GM18508 (cell line): ENCODE measurements around the gene KCNMB1.

Experiments
- ATAC-seq: cut with Tn5 transposase; IDR thresholded peaks from one replicate; pipeline ENCODE4 v1.9.1; 2021; ENCODE audit warnings: moderate number of reproducible peaks; ENCODE audit not compliant: insufficient read depth, unreplicated experiment

Gene KCNMB1

DNA sequence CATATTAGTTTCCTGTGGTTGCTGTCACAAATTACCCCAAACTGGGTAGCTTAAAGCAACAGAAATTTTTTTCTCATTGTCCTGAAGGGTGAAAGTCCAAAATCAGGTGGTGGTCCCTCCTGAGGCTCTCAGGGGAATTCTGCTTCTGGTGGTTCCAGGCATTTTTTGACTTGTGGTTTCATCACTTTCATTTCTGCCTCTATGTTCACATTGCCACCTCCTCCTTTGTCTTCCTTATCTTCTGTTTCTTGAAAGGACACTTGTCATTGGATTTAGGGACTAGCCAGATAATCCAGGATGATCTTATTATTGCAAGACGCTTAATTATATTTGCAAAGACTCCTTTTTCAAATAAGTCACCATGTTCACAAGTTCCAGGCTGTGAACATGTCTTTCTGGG, 43.2 kb downstream of the KCNMB1 start:
- ATAC-seq: no peak

DNA sequence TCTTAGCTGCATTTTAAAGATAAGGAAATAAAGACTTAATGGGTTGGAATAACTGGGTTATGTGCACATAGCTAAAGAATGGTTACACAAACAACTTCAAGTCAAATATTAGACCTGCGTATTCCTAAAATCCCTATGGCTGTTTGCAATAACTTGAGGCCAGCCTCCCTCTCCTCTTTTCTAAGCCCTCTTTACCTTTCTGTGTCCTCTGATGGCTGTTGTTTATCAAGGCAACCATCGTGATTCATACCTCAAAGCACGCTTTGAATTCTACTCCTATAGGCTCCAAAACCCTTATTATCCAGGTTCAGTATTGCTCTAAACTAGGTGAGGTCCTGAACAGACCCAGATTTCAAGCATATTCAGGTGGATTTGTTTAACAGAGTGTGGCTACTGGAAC, 46.0 kb downstream of the KCNMB1 start:
- no peak for ATAC-seq

DNA sequence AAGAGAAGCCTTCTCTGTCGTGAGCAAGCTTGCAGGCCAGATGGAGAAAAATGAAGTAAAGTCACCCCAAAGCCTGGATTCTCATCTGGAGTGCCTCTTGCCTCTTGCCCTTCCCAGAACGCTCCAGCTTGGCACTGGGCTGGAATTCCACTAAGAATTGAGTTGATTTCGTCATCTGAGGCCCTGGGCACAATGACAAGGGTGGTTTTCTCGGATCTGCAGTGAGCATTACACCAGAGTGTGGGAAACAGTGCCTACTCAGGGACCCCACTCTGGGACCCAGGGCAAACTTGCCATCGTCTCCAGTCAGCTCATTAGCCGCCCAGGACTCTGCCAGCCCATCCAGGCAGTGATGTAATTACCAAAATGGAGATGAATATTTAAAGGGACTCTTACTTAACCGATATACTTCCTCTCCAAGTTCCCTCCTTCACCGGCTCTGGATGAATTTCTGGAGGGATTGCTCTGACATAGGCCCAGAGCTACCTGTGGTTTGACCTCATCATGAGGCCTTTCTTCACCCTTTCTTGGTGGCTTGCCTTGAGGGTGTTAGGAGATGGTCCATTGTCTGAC, 46.9 kb downstream of the KCNMB1 start:
- no peak for ATAC-seq

DNA sequence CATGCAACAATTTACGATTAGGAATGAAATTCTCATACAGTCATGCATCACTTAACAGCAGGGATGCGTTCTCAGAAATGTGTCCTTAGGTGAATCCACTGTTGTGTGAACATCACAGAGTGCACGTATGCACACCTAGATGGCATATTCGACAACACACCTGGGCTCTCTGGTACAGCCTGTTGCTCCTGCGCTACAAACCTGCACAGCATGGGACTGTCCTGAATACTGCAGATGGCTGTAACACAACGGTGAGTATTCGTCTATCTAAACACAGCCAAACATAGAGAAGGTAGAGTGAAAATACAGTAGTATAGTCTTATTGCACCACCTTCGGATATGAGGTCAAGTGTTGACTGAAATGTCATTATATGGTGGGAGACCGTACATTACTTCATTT, 47.6 kb downstream of the KCNMB1 start:
- ATAC-seq: no peak

DNA sequence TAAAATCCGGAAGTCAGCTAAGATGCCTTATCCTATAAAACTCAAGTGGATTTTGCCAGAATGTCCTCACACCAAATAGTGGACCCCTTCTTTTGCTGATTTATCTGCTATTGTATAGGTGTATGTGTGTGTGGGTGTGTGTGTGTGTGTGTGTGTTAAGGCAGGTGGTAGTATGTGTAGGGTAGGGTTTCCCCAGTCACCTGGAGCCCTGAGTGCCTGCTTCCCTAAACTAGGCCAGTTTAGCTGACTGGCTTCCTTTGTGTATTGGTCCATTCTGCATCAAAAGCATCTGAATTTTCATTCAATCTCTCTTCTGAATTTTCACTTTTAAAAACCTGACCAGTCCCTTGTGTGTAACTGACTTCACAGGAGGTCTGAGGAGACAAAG, 49.4 kb downstream of the KCNMB1 start:
- no peak for ATAC-seq

DNA sequence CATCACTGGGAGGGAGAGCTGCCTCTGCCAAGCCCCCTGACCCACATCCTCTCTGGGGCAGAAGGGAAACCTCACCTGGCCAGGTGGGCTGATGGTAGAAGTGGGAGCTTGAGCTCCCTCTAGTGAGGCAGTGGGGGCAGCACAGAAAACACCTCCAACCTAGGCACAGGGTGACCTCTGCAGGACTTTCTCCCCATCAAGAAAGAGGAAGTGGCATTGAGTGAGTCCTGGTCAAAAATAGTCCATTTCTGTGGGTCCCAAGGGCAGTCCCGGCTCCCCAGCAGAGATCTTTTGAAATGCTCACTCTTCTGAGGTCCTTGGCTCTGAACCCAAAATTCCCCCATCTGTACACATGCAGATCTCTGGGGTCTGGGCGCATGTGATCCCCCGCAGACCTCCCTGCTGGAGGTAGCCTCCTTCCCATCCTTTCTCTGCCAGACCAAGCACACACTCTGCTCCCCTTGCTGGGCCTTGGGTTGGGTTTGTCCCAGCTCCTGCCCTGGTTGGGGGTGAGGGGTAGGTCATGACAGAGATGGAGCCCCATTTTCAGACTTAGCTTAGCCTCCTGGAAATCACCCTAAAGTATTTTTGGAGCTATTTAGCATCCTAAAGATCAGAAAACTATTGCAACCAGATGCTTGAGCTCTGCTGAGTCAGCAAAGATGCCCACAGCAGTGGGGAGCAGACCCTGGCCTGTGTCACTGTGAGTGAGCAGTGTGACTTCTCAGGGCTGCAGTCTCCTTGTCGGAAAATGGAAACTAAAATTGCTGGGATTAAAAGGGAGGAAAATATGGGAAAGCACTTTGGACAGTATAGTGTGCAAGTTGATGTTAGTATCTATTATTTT, 50.0 kb downstream of the KCNMB1 start:
- no peak for ATAC-seq

DNA sequence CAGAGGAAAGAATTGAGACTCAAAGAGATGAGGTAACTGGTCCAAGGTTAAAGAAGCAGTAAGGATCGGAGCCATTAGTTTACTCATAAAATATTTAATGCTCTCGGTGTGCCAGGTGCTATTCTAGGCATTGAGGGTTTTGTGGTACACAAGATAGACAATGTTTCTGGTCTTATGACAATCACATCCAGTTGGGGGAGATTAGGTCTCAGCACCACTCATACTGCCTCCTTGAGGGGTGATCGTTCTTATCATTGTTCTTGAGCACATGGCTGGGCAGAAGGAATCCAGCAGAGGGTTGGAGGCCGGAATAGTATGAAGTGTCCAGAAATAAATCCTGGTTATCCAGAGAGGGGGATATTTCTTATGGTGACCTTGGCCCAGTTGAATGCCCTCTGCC, 50.9 kb downstream of the KCNMB1 start:
- ATAC-seq: no peak

DNA sequence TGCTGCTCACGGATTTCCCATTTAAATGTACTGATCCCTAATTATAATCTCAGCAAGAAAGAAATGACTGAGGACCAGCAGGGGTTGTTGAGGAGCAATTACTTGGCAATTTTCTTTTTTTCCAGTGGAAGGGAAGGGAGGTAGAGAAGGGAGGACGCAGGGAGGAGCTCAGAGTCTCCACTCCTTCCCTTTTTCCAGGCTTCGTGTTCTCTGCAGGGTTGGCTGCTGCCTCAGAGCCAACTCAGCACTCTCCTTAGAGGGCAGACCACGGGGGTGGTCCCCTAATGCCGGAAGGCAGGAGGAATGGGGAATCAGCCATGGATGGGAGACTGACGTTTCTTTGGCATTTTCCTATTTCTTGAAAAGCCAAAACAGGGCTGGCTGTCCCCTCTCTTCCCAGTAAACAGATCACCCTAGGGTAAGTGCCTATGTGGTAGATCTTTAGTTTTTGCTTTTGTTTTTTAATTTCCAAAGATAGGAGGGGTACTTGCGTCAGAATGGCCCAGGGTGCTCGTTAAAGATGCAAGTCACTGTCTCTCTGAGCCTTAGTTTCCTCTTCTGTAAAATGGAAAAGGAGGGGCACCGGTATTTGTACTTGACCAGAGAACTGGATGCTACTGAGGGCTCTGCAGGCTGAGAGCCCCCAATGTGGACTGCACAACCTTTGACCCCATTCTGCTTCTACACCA, 52.0 kb downstream of the KCNMB1 start:
- ATAC-seq: no peak

DNA sequence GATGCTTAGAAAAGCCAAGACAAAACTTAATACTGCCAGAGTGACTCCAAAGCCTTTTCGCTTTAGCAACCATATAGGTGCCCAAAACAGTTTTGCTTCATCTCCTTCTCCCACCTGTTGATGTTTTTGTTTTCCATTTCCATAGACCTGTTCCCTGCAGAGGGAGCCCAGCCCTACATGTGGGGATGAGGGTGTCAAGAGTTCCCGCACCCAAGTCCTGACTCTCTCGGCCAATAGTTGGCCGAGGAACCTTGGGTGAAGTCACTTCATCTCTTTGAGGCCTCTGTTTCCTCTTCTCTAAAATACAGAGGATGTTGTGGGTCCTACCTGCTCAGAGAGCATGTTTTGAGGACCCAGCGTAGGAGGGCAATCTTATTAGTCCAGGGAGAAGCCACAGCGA, 53.1 kb downstream of the KCNMB1 start:
- no peak for ATAC-seq

DNA sequence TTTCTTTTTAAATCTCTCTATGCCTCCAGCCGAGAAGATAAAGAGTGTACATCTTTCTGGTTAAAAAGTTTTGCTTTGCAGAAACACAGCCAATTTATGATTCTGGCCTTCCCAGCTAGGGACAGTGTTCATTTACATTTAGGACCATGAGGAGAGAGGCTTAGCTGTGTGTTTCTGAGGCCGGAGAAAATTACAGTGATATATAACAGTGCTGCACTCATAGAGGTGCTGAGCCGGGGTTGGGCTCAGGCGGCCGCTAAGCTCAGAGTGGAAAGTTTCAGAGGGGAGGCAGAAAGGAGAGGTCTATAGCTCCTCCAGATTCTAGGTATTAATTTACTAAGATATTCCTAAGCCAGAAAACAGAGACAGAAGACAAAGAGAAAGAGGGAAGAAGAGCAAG, 54.5 kb downstream of the KCNMB1 start:
- no peak for ATAC-seq

DNA sequence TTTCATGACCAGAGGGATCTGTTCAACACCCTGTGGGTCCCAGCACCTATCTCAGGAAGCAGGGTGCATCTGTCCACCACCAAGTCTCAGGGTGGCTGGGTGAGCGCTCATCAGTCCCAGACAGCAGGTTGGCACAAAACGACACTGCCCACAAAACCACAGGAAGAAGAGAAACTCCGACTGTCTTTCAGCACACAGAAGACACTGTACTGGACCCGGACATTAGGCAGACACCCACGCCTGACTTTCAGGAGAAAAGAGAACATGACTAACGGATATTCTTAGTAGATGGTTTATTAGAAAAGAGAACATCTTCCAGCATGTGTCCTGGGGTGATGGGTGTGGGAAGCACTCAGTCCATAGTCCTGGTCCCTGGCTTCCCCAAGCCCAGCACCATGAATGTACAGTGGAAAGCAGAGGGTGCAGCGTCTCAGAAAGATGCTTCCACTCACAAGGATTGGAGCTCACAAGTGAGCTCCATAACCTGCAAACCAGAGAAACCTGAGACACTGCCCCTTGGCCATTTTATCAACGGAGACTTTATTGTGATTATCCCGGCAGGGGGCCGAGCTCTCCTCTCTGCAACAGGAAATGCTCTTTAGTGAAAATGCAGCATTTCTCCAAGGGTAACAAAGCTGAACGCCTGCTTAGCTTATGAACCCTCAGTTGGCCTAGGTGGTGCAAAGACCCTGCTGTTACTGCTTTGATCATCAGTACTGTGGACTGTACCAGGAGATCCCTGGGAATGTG, 55.8 kb downstream of the KCNMB1 start:
- peak; percentile 44 for ATAC-seq

DNA sequence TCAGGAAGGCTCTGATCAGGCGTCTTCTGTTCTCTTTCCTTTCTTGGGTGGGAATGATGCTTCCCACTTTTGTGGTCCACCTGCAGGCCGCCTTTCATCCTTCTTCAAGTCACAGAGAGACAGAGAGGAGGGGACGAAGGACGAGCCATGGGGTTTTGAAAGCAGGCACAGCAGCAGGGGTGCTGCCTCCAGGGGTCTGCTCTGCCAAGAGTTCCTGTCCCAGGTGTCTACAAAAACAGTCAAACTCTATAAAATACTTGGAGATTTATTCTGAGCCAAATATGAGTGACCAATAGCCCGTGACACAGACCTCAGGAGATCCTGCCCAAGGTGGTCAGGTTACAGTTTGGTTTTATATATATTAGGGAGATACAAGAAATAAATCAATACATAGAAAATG, 57.1 kb downstream of the KCNMB1 start:
- no peak for ATAC-seq

DNA sequence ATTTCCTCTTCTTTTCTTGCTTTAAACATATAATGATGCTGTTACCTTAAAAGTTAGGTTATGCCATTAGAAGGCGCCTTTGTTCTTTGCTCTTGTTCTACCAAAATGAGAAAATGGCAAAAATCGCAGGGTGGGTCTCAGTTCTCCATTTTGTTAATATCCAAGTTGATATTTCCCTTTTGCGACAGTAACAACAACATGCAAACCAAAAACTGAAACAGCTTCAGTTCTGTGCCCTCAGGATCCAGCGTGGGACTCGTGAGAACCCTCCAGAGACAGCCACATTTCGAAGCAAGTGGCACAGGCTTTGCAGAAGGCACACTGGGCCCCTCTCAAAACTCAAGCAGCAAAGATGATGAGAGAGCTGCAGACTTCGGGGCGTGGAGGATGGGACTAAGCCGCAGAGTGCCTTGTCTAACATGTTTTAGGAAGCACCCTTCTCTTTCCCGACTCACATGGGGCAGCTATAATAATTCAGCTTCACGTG, 58.6 kb downstream of the KCNMB1 start:
- no peak for ATAC-seq

DNA sequence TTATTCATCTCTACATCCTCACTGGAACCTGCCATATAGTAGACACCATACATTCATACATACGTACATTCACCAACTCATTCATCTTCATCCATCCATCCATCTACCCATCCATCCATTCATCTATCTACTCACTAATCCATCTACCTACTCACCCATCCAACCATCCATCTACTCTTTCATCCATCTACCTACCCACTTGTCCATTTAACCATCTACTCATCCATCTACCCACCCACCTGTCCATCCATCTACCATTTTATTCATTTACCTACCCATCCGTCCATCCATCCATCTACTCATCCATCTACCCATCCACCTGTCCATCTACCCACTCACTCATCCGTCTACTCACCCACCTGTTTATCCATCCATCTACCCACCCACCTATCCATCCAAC, 59.6 kb downstream of the KCNMB1 start:
- ATAC-seq: no peak

DNA sequence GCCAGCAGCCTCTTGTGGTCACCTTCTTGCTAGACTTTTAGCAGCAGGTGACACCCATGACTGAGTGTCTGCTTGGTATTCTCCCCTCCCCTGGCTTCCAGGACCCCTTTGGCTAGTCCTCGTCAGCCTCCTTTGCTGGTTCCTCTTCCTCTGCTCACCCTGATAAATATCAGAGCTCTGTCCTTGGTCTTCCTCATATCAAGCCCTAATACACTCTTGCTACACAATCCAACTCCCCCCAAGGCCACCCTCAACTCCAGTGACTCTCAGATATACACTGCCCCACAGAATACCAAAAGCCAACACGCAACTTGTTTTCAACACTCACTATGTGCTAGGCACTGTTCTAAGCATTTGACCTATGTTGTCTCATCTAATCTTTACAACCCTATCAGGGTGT, 61.3 kb downstream of the KCNMB1 start:
- ATAC-seq: no peak

DNA sequence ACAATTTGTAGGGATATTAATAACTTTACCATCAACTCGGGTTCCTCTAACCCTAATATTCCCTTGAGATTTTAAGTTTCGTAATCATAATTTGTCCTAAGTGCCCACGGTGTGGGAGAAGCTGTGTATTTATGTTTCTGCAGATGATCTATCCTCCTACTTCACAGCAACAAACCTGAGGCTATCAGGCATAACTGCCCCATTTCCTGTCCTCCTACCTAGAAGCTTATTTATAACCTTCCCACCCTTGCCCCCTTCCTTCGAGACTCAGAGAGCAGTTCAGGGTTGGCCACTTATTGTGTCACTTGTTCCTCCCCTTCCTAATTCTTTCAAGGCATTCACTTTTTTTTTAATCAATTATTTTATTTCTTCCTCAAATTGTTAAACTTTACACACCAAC, 62.0 kb downstream of the KCNMB1 start:
- ATAC-seq: no peak
